Breast epithelium (tissue), 4 donors: ENCODE data around the gene PDZD8. TPM values are rescaled to one million over a fixed set of nuclear protein-coding genes. Genes with fewer than 3 reads are reported as not detected.
"Not testable (repeated sequence)": the region's sequence is repeated elsewhere in the genome, so short reads cannot be mapped to it uniquely, and the experiment has no call there.

ENCODE experiments used
- DNase-seq, 2 donors: peaks; one replicate each; pipeline ENCODE4 v3.0.0-alpha.2; 2019; ENCODE audit warnings: low spot score in 2 of 2
- H3K27ac ChIP-seq, 2 donors: fragments of 200-600 bp; sonication (generic) in 1 of 2; one replicate each; pipeline ENCODE4 v1.5.1; 2016 to 2019; ENCODE audit warnings: mild to moderate bottlenecking in 1 of 2
- H3K27me3 ChIP-seq, 2 donors: fragments of 200-600 bp; sonication (generic) in 1 of 2; one replicate each; pipeline versions ENCODE4 v1.5.1 to v1.6.0; 2017 to 2019; ENCODE audit warnings: control low read depth in 1 of 2, mild to moderate bottlenecking in 1 of 2
- H3K36me3 ChIP-seq: fragments of 200-600 bp; one replicate; pipeline ENCODE4 v1.5.1; 2019
- H3K4me1 ChIP-seq, 2 donors: fragments of 200-600 bp; sonication (generic); one replicate each; pipeline ENCODE4 v1.5.1; 2016 to 2019; ENCODE audit warnings: control low read depth in 1 of 2
- H3K4me3 ChIP-seq, 3 donors: fragments of 200-600 bp; sonication (generic); 1 replicate in 2 of 3; 2 replicates in 1 of 3; pipeline ENCODE4 v1.5.1; 2016 to 2019; ENCODE audit warnings: mild to moderate bottlenecking in 3 of 3, moderate library complexity in 2 of 3
- H3K9me3 ChIP-seq, 2 donors: fragments of 200-600 bp; sonication (generic) in 1 of 2; one replicate each; pipeline ENCODE4 v1.5.1; 2016 to 2019; ENCODE audit warnings: control low read depth in 1 of 2
- CTCF ChIP-seq, 3 donors: fragments of 450-650 bp; IDR thresholded peaks; one replicate each; pipeline ENCODE4 v1.5.1; 2016 to 2017; ENCODE audit warnings: antibody characterized with exemption in 3 of 3, mild to moderate bottlenecking in 3 of 3, moderate library complexity in 3 of 3
- POLR2A ChIP-seq: fragments of 450-650 bp; IDR thresholded peaks from one replicate; pipeline ENCODE4 v1.6.1; 2016; ENCODE audit warnings: antibody characterized with exemption, mild to moderate bottlenecking, moderate library complexity
- POLR2AphosphoS5 ChIP-seq, 3 donors: sonication (generic); formaldehyde crosslinking; IDR thresholded peaks; one replicate each; pipeline ENCODE4 v1.6.1; 2017; ENCODE audit warnings: antibody characterized with exemption in 3 of 3
- intact Hi-C: fragments of 100-400 bp; cut with DNase I; formaldehyde crosslinking; loops from one replicate; pipeline ENCODE4 v1.15.1; 2023; ENCODE audit warnings: low total_unique reads
- total RNA-seq, 3 donors: library from RNA; depleted of rRNA; stranded (reverse); fragments of >200 nt; gene quantifications; one replicate each; pipeline ENCODE4 v1.1.0, GENCODE V29; 2016

Gene PDZD8
- total RNA-seq, 3 donors from 2014 or later = 27.5 to 51.2 (median 27.9) TPM

- H3K36me3 ChIP-seq = no peaks in the 10 kb centered on the region
- H3K9me3 ChIP-seq = no peaks in the 10 kb centered on the region
- TF ChIP-seq POLR2A (no peak), POLR2AphosphoS5 (IDR thresholded peaks at IDR 0.05) (no peak), CTCF (IDR thresholded peaks at IDR 0.05) (no peak)
- H3K4me1 ChIP-seq = no peaks in the 10 kb centered on the region
- DNase-seq = no peak
- H3K27ac ChIP-seq = no peak overlapping the region
- no peak overlapping the region for H3K4me3 ChIP-seq
- intact Hi-C loops = no loop called here
- H3K27me3 ChIP-seq = no peaks in the 10 kb centered on the region
Measured at GRCh38 chr10:117313641-117314040, 61.6 kb downstream of the PDZD8 start.

GRCh38 chr10:117312430-117312829 is 62.8 kb downstream of the PDZD8 start:
- H3K36me3 ChIP-seq = no peaks in the 10 kb centered on the region
- no peaks in the 10 kb centered on the region for H3K27me3 ChIP-seq
- H3K9me3 ChIP-seq = no peaks in the 10 kb centered on the region
- TF ChIP-seq CTCF (IDR thresholded peaks at IDR 0.05) (no peak), POLR2A (no peak), POLR2AphosphoS5 (IDR thresholded peaks at IDR 0.05) (no peak)
- H3K4me1 ChIP-seq = no peaks in the 10 kb centered on the region
- no peak for DNase-seq
- H3K27ac ChIP-seq = no peak overlapping the region
- no peak overlapping the region for H3K4me3 ChIP-seq
- intact Hi-C loops = no loop called here

- intact Hi-C loops = no loop called here
- no peaks in the 10 kb centered on the region for H3K4me1 ChIP-seq
- H3K9me3 ChIP-seq = no peaks in the 10 kb centered on the region
- H3K27ac ChIP-seq = no peak overlapping the region
- H3K36me3 ChIP-seq = no peaks in the 10 kb centered on the region
- no peaks in the 10 kb centered on the region for H3K27me3 ChIP-seq
- DNase-seq = no peak
- no peak overlapping the region for H3K4me3 ChIP-seq
- TF ChIP-seq CTCF (IDR thresholded peaks at IDR 0.05) = no peak
- TF ChIP-seq POLR2A = no peak
- TF ChIP-seq POLR2AphosphoS5 (IDR thresholded peaks at IDR 0.05) = no peak
Measured at GRCh38 chr10:117311261-117311660, 64.0 kb downstream of the PDZD8 start.

GRCh38 chr10:117306674-117307073 is 68.6 kb downstream of the PDZD8 start:
- H3K9me3 ChIP-seq = no peaks in the 10 kb centered on the region
- no peak overlapping the region for H3K27ac ChIP-seq
- H3K4me3 ChIP-seq = no peak overlapping the region
- H3K36me3 ChIP-seq = no peaks in the 10 kb centered on the region
- intact Hi-C loops = no loop called here
- no peak for TF ChIP-seq CTCF (IDR thresholded peaks at IDR 0.05)
- TF ChIP-seq POLR2AphosphoS5 (IDR thresholded peaks at IDR 0.05) = no peak
- no peak for TF ChIP-seq POLR2A
- DNase-seq = no peak
- no peaks in the 10 kb centered on the region for H3K4me1 ChIP-seq
- no peaks in the 10 kb centered on the region for H3K27me3 ChIP-seq

GRCh38 chr10:117303451-117303850 is 71.8 kb downstream of the PDZD8 start:
- H3K4me1 ChIP-seq, DNase-seq, H3K27me3 ChIP-seq, H3K27ac ChIP-seq, H3K4me3 ChIP-seq, H3K36me3 ChIP-seq, H3K9me3 ChIP-seq, intact Hi-C loops: not testable (repeated sequence)

- Histone ChIP-seq H3K36me3 (no peaks in the 10 kb centered on the region), H3K9me3 (no peaks in the 10 kb centered on the region), H3K4me3 (no peak overlapping the region), H3K27ac (no peak overlapping the region), H3K4me1 (no peaks in the 10 kb centered on the region), H3K27me3 (no peaks in the 10 kb centered on the region)
- no peak for DNase-seq
- intact Hi-C loops = no loop called here
- TF ChIP-seq POLR2A = no peak
- no peak for TF ChIP-seq POLR2AphosphoS5 (IDR thresholded peaks at IDR 0.05)
- no peak for TF ChIP-seq CTCF (IDR thresholded peaks at IDR 0.05)
Measured at GRCh38 chr10:117300671-117301070, 74.6 kb downstream of the PDZD8 start.
